ENCODE measurements around the gene USH2A. TPM values are rescaled to one million over a fixed set of nuclear protein-coding genes. Genes with fewer than 3 reads are reported as not detected.

The USH2A gene
- polyA plus RNA-seq, 1 of the 3 experiments (the other 2 are of a cell fraction), result under 0.01 TPM

- Histone ChIP-seq H4K20me1 (ENCODE audit: insufficient read depth) (no peaks in the 10 kb centered on the region), H3K27me3 (ENCODE audit: insufficient read depth) (no peaks in the 10 kb centered on the region), H3K9me3 (no peaks in the 10 kb centered on the region), H3K79me2 (ENCODE audit: insufficient read depth) (no peaks in the 10 kb centered on the region), H3K4me1 (ENCODE audit: control insufficient read depth in 1 of 2, insufficient read depth in 2 of 2, low read depth in 1 of 2, low read length in 1 of 2) (peaks cover 0 to 4% of the 10 kb centered on the region in 2 experiments; a peak in 3 of 4 replicates), H3F3A (replicated peaks; ENCODE audit: insufficient read depth) (no peaks in the 10 kb centered on the region), H3K36me3 (replicated peaks in 1 of 2; ENCODE audit: control insufficient read depth in 1 of 2, insufficient read depth in 2 of 2, low read length in 1 of 2) (peaks cover 27 to 70% of the 10 kb centered on the region in 2 experiments), H3K27ac (ENCODE audit: low read depth in 2 of 2, low read length in 1 of 2) (no peak overlapping the region), H3K9ac (no peak overlapping the region), H3K4me3 (ENCODE audit: low read depth in 2 of 2, low read length in 1 of 2) (no peak overlapping the region), H2AFZ (ENCODE audit: low read depth) (no peak overlapping the region), H3K9me2 (no peaks in the 10 kb centered on the region), H3K4me2 (no peak overlapping the region)
- ChIA-PET POLR2A (no interaction called here), CTCF (interaction anchor here (0.7 kb wide), 1 partner anchor 1214 kb away, joined by 3 read pairs; no protein-coding TSS in a partner anchor)
- TF ChIP-seq FOXJ3 (CRISPR knock-in tag; IDR thresholded peaks at IDR 0.05) (no peak), USF1 (IDR thresholded peaks at IDR 0.05; ENCODE audit: borderline replicate concordance, low read depth) (no peak), IRF3 (IDR thresholded peaks at IDR 0.05; ENCODE audit: low read depth, low read length) (no peak)
- DNase-seq, result no peak
These were observed 825.3 kb downstream of the USH2A start for GRCh38 chr1:215597961-215598360.

- Histone ChIP-seq H2AFZ (ENCODE audit: low read depth) (no peak overlapping the region), H3K9me2 (no peaks in the 10 kb centered on the region), H3K27me3 (ENCODE audit: insufficient read depth) (no peaks in the 10 kb centered on the region), H3K79me2 (ENCODE audit: insufficient read depth) (no peaks in the 10 kb centered on the region), H3K9ac (no peak overlapping the region), H4K20me1 (ENCODE audit: insufficient read depth) (no peaks in the 10 kb centered on the region), H3K36me3 (replicated peaks in 1 of 2; ENCODE audit: control insufficient read depth in 1 of 2, insufficient read depth in 2 of 2, low read length in 1 of 2) (peaks cover 31 to 56% of the 10 kb centered on the region in 2 experiments), H3K4me3 (ENCODE audit: low read depth in 2 of 2, low read length in 1 of 2) (no peak overlapping the region), H3K4me2 (no peak overlapping the region), H3K4me1 (ENCODE audit: control insufficient read depth in 1 of 2, insufficient read depth in 2 of 2, low read depth in 1 of 2, low read length in 1 of 2) (peaks cover 0 to 4% of the 10 kb centered on the region in 2 experiments; a peak in 2 of 4 replicates), H3K27ac (ENCODE audit: low read depth in 2 of 2, low read length in 1 of 2) (peak overlapping the region in 1 of 2 experiments; percentile 22; a peak in 2 of 4 replicates), H3K9me3 (no peaks in the 10 kb centered on the region), H3F3A (replicated peaks; ENCODE audit: insufficient read depth) (no peaks in the 10 kb centered on the region)
- TF ChIP-seq PBX3 (IDR thresholded peaks at IDR 0.05) (peak; percentile 24; the same call in 1 of the 2 replicates), RAD21 (IDR thresholded peaks at IDR 0.05; ENCODE audit: low read length) (no peak), MEF2A (IDR thresholded peaks at IDR 0.05; ENCODE audit: borderline replicate concordance, low read depth) (no peak)
- WGBS (ENCODE audit: low lambda C conversion rate), result 85% methylated on average over 2 of the region's 2 CpGs
- ChIA-PET CTCF (interaction anchor here (0.8 kb wide), 1 partner anchor 13 kb away, joined by 3 read pairs; no protein-coding TSS in a partner anchor), POLR2A (no interaction called here)
- no peak for DNase-seq
These were observed 828.0 kb downstream of the USH2A start for GRCh38 chr1:215595231-215595630.

GRCh38 chr1:215594640-215595039, 828.6 kb downstream of the USH2A start:
- no peaks in the 10 kb centered on the region for H4K20me1 ChIP-seq (ENCODE audit: insufficient read depth)
- TF ChIP-seq USF2 (IDR thresholded peaks at IDR 0.05; ENCODE audit: borderline replicate concordance, low read depth, low read length) (no peak), MXI1 (IDR thresholded peaks at IDR 0.05; ENCODE audit: low read depth, low read length) (no peak), NFIC (IDR thresholded peaks at IDR 0.05; ENCODE audit: borderline replicate concordance) (no peak), RAD21 (IDR thresholded peaks at IDR 0.05; ENCODE audit: low read length) (no peak), FOXM1 (IDR thresholded peaks at IDR 0.05; ENCODE audit: low read depth) (no peak), JUND (IDR thresholded peaks at IDR 0.05) (no peak), RCOR1 (IDR thresholded peaks at IDR 0.05; ENCODE audit: low read length) (no peak), SIN3A (IDR thresholded peaks at IDR 0.05; ENCODE audit: borderline replicate concordance, low read depth, low read length) (no peak), USF1 (IDR thresholded peaks at IDR 0.05; ENCODE audit: borderline replicate concordance, low read depth) (no peak)
- peaks cover 37 to 52% of the 10 kb centered on the region in 2 experiments for H3K36me3 ChIP-seq (replicated peaks in 1 of 2; ENCODE audit: control insufficient read depth in 1 of 2, insufficient read depth in 2 of 2, low read length in 1 of 2)
- WGBS (ENCODE audit: low lambda C conversion rate), result 94% methylated on average over 3 of the region's 3 CpGs
- no peaks in the 10 kb centered on the region for H3K9me2 ChIP-seq
- H3K27me3 ChIP-seq (ENCODE audit: insufficient read depth), result no peaks in the 10 kb centered on the region
- DNase-seq, result no peak
- no peak overlapping the region for H3K4me3 ChIP-seq (ENCODE audit: low read depth in 2 of 2, low read length in 1 of 2)
- H3K4me1 ChIP-seq (ENCODE audit: control insufficient read depth in 1 of 2, insufficient read depth in 2 of 2, low read depth in 1 of 2, low read length in 1 of 2), result peaks cover 0 to 4% of the 10 kb centered on the region in 2 experiments; a peak in 2 of 4 replicates
- no peak overlapping the region for H2AFZ ChIP-seq (ENCODE audit: low read depth)
- H3K4me2 ChIP-seq, result no peak overlapping the region
- no peak overlapping the region for H3K9ac ChIP-seq
- no peaks in the 10 kb centered on the region for H3F3A ChIP-seq (replicated peaks; ENCODE audit: insufficient read depth)
- ChIA-PET CTCF (interaction anchor here (0.8 to 1.4 kb wide), 2 partner anchors 12 to 14 kb away, joined by 3 read pairs; no protein-coding TSS in a partner anchor), POLR2A (no interaction called here)
- H3K27ac ChIP-seq (ENCODE audit: low read depth in 2 of 2, low read length in 1 of 2), result no peak overlapping the region; a peak in 1 of 4 replicates
- no peaks in the 10 kb centered on the region for H3K79me2 ChIP-seq (ENCODE audit: insufficient read depth)
- no peaks in the 10 kb centered on the region for H3K9me3 ChIP-seq
